Nephron (organoid): Measurements from ENCODE around the gene ABCC10.

Experiments used
- H3K27ac Mint-ChIP-seq, 3 experiments: 2 replicates each; pipeline ENCODE4 v1.8.0; 2020; ENCODE audit warnings: mixed read lengths in 3 of 3, mild to moderate bottlenecking in 2 of 3, moderate library complexity in 1 of 3
- H3K27me3 Mint-ChIP-seq: 2 replicates; pipeline ENCODE4 v1.8.0; 2021; ENCODE audit warnings: low read depth, mild to moderate bottlenecking, moderate library complexity, mixed read lengths
- H3K36me3 Mint-ChIP-seq: 2 replicates; pipeline ENCODE4 v1.8.0; 2020; ENCODE audit warnings: low read depth, mixed read lengths
- H3K4me1 Mint-ChIP-seq: 2 replicates; pipeline ENCODE4 v1.8.0; 2020; ENCODE audit warnings: mixed read lengths
- H3K4me3 Mint-ChIP-seq, 3 experiments: 2 replicates each; pipeline ENCODE4 v1.8.0; 2020; ENCODE audit warnings: mild to moderate bottlenecking in 3 of 3, mixed read lengths in 3 of 3, moderate library complexity in 2 of 3
- H3K9me3 Mint-ChIP-seq: 2 replicates; pipeline ENCODE4 v1.8.0; 2020; ENCODE audit warnings: mixed read lengths
- TF ChIP-seq, protein P1 (sequence below), 3 experiments: fragments of 200-600 bp; sonication (generic); IDR thresholded peaks; one replicate each; pipeline ENCODE4 v1.5.0; 2021; ENCODE audit warnings: antibody characterized with exemption in 3 of 3; ENCODE audit not compliant: unreplicated experiment in 3 of 3

Gene ABCC10

DNA sequence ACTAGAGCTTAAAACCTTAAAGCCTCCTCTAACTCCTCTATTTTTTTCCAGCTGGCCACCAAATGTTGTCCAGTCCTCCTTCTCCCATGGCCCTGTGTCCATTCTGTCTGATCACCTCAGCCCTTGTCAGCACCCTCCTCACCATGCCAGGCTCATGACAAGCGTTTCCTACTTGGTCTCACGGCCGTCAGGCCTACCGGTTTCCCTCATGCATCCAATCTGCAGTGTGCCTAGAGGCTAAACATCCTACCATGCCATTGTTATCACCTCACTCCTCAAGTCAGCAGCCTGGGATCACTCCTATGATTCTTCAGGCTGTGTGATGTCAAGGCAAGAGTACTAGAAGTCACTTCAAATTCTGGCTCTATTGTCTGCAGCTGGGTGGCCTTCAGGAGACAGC, 40.4 kb downstream of the ABCC10 start:
- peaks cover 14% of the 10 kb centered on the region for H3K27me3 Mint-ChIP-seq
- H3K36me3 Mint-ChIP-seq = no peaks in the 10 kb centered on the region
- H3K4me3 Mint-ChIP-seq = no peak overlapping the region
- no peaks in the 10 kb centered on the region for H3K9me3 Mint-ChIP-seq
- no peak overlapping the region for H3K27ac Mint-ChIP-seq
- TF ChIP-seq, protein P1, sequence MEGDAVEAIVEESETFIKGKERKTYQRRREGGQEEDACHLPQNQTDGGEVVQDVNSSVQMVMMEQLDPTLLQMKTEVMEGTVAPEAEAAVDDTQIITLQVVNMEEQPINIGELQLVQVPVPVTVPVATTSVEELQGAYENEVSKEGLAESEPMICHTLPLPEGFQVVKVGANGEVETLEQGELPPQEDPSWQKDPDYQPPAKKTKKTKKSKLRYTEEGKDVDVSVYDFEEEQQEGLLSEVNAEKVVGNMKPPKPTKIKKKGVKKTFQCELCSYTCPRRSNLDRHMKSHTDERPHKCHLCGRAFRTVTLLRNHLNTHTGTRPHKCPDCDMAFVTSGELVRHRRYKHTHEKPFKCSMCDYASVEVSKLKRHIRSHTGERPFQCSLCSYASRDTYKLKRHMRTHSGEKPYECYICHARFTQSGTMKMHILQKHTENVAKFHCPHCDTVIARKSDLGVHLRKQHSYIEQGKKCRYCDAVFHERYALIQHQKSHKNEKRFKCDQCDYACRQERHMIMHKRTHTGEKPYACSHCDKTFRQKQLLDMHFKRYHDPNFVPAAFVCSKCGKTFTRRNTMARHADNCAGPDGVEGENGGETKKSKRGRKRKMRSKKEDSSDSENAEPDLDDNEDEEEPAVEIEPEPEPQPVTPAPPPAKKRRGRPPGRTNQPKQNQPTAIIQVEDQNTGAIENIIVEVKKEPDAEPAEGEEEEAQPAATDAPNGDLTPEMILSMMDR (IDR thresholded peaks at IDR 0.05; ENCODE audit: unreplicated experiment in 3 of 3) = no peak
- no peaks in the 10 kb centered on the region for H3K4me1 Mint-ChIP-seq

DNA sequence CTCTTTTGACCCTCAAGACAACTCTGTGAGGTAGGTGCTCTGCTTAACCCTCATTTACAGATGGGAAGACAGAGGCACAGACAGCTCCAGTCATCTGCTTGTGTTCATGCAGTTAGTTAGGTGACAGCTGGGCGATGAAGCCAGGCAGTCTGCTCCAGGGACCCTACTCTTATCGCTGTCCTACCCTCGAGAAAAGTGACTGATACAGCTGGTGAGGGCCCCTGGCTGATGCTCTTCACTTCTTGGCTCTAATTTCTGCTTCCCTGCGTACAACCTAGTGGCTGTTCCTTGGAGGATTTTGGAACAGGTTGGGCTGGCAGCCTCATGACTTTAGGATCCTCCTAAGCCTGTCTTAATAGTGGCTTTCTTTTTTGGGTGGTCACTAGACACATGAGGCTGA, 40.9 kb downstream of the ABCC10 start:
- Mint-ChIP-seq H3K27ac (no peak overlapping the region), H3K36me3 (no peaks in the 10 kb centered on the region), H3K4me1 (no peaks in the 10 kb centered on the region), H3K9me3 (no peaks in the 10 kb centered on the region), H3K27me3 (peaks cover 13% of the 10 kb centered on the region), H3K4me3 (no peak overlapping the region)
- TF ChIP-seq, protein P1 (IDR thresholded peaks at IDR 0.05; ENCODE audit: unreplicated experiment in 3 of 3) = no peak

DNA sequence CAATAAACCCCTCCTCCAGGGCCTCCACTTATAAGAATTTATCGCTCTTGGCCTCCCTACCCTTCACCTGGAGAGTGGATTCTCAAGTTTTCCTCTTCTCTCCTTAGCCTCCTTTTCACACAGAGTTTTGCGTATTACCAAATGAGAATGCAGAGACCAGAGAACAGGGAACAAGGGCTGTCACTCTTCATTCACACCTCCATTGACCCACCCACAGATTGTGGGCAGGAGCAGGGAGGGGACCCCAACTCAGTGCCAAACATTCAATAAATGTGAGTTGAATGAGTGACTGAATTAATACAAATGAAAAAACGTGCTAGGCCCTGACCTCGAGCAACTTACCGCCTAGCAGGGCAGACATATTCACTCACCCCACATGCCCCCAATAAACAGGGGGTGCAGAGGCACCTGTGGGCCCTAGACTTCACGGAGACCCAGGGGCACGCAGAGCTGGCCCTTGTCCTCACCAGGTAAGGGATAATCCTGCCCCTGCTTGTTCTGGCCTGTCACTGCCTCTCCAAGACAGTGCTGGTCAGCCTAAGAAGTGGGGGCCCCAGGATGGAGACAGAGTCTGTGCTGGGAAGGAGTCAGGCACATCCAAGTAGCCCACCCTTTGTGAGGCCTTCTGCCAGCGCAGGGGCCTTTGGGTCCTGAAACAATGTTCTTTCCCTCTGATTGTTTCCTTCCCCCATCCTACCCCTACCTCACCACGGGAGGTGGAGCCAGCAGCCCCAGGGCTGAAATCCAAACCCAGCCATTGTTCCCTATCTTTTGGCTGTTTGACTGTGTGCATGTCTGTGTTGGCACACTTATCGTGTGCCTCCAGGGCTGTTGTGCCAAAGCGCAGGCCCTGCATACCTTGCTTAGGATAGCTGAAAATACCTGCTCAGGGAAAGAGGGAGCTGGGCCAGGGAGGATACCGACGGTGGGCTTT, 41.7 kb downstream of the ABCC10 start:
- H3K36me3 Mint-ChIP-seq = no peaks in the 10 kb centered on the region
- peaks cover 12% of the 10 kb centered on the region for H3K27me3 Mint-ChIP-seq
- H3K4me1 Mint-ChIP-seq = no peaks in the 10 kb centered on the region
- H3K9me3 Mint-ChIP-seq = no peaks in the 10 kb centered on the region
- no peak overlapping the region for H3K4me3 Mint-ChIP-seq
- H3K27ac Mint-ChIP-seq = no peak overlapping the region
- TF ChIP-seq, protein P1 (IDR thresholded peaks at IDR 0.05; ENCODE audit: unreplicated experiment in 3 of 3) = no peak

DNA sequence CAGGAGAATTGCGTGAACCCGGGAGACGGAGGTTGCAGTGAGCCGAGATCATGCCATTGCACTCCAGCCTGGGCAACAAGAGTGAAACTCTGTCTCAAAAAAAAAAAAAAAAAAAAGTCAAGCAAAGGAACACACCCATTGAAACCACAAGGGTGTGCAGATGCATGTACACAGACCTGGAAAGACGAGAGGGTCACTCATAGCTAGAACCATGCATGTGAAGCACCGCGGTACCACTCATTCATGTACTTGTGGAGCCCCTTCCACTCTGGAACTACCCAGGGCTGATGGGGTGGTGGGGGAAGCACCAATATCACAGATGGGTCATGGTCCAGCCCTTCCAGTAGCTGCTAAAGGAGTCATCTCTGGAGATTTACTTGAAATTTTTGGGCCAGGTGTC, 42.6 kb downstream of the ABCC10 start:
- H3K9me3 Mint-ChIP-seq = no peaks in the 10 kb centered on the region
- H3K4me3 Mint-ChIP-seq = no peak overlapping the region
- no peak overlapping the region for H3K27ac Mint-ChIP-seq
- no peaks in the 10 kb centered on the region for H3K4me1 Mint-ChIP-seq
- TF ChIP-seq, protein P1 (IDR thresholded peaks at IDR 0.05; ENCODE audit: unreplicated experiment in 3 of 3) = no peak
- peaks cover 7% of the 10 kb centered on the region for H3K27me3 Mint-ChIP-seq
- H3K36me3 Mint-ChIP-seq = no peaks in the 10 kb centered on the region

DNA sequence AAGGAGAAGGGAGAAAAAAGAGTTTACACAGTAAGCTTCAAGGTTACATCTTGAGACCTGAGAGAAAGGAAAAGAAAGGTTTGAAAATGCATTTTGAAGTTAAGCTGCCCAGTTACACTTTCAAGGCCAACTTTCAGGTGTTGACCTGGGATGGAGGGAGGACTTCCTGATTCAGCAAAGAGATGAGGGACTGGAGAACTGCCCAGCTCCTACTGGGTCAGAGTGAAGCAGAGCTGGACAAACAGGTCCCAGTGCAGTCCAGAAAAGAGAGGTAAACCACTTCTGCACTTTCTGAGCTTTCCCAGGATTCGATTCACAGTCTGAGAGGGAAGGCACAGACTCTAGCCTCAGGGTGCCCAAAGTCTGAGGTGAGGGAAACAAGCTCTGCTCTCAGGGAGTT, 44.1 kb downstream of the ABCC10 start:
- peaks cover 13% of the 10 kb centered on the region for H3K27me3 Mint-ChIP-seq
- no peak overlapping the region for H3K4me3 Mint-ChIP-seq
- TF ChIP-seq, protein P1 (IDR thresholded peaks at IDR 0.05; ENCODE audit: unreplicated experiment in 3 of 3) = no peak
- no peak overlapping the region for H3K27ac Mint-ChIP-seq
- H3K9me3 Mint-ChIP-seq = no peaks in the 10 kb centered on the region
- no peaks in the 10 kb centered on the region for H3K36me3 Mint-ChIP-seq
- peaks cover 7% of the 10 kb centered on the region for H3K4me1 Mint-ChIP-seq

DNA sequence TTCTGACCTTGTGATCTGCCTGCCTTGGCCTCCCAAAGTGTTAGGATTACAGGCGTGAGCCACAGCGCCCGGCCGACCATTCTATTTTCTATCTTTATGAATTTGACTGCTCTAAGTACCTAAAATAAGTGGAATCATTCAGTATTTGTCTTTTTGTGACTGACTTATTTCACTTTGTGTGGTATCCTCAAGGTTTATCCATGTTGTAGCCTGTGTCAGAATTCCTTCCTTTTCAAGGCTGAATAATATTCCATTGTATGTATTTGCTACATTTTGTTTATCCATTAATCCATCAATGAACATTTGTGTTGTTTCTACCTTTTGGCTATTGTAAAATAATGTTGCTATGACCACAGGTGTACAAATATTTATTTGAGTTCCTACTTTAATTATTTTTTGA, 45.2 kb downstream of the ABCC10 start:
- Mint-ChIP-seq H3K4me3 (no peak overlapping the region), H3K27me3 (peaks cover 13% of the 10 kb centered on the region), H3K4me1 (peaks cover 17% of the 10 kb centered on the region), H3K9me3 (no peaks in the 10 kb centered on the region), H3K36me3 (no peaks in the 10 kb centered on the region), H3K27ac (no peak overlapping the region)
- TF ChIP-seq, protein P1 (IDR thresholded peaks at IDR 0.05; ENCODE audit: unreplicated experiment in 3 of 3) = no peak
